DMS 273 (cell line): ENCODE results near the gene PTPDC1.

Source experiments
- DNase-seq: peaks from one replicate; lab custom pipeline; 2025; ENCODE audit not compliant: unreplicated experiment; lab: John Stamatoyannopoulos, UW

Gene PTPDC1, protein sequence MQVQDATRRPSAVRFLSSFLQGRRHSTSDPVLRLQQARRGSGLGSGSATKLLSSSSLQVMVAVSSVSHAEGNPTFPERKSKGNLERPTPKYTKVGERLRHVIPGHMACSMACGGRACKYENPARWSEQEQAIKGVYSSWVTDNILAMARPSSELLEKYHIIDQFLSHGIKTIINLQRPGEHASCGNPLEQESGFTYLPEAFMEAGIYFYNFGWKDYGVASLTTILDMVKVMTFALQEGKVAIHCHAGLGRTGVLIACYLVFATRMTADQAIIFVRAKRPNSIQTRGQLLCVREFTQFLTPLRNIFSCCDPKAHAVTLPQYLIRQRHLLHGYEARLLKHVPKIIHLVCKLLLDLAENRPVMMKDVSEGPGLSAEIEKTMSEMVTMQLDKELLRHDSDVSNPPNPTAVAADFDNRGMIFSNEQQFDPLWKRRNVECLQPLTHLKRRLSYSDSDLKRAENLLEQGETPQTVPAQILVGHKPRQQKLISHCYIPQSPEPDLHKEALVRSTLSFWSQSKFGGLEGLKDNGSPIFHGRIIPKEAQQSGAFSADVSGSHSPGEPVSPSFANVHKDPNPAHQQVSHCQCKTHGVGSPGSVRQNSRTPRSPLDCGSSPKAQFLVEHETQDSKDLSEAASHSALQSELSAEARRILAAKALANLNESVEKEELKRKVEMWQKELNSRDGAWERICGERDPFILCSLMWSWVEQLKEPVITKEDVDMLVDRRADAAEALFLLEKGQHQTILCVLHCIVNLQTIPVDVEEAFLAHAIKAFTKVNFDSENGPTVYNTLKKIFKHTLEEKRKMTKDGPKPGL

DNA sequence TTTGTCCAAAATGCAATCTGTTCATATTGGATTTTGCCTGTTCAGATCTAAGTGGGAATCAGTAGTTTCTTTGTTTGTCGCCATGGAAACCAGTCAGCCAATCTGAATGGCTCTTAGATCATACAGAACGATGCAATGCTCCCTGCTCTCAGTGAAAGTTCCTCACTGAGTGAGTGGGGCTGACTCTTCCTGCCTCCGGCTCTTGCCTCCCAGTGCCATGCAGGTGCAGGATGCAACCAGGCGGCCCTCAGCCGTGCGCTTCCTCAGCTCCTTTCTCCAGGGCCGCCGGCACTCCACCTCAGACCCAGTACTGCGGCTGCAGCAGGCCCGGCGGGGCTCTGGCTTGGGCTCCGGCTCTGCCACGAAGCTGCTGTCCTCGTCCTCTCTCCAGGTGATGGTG is at the start of gene PTPDC1:
Gene PTPDC1 (plus strand): TSS at position 151 of the 400 bp plus-strand sequence. CDS start 67 bp downstream, at position 218.
- peak; percentile 60 for DNase-seq

GRCh38 chr9:94034511-94034910 is 49.8 kb upstream of the PTPDC1 start:
- DNase-seq: no peak

DNA sequence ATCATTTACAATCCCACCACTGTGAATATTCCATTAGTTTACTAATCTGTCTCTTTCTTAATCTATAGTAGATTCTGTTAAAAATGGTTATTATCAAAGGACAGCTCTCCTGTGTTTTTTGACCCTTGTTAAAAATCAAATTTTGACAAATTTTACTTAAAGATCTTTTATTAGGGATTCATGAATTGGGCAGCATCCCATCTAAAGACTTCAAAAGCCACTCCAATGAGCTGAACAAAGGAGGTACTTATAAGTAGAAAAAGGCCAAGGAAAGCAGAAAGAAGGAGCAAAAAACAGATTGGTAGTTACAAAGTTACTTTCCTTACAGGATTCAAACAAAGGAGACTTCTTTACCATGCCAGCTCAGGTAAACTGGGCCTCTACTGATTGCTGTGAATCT is 44.5 kb upstream of the PTPDC1 start:
- DNase-seq: no peak

DNA sequence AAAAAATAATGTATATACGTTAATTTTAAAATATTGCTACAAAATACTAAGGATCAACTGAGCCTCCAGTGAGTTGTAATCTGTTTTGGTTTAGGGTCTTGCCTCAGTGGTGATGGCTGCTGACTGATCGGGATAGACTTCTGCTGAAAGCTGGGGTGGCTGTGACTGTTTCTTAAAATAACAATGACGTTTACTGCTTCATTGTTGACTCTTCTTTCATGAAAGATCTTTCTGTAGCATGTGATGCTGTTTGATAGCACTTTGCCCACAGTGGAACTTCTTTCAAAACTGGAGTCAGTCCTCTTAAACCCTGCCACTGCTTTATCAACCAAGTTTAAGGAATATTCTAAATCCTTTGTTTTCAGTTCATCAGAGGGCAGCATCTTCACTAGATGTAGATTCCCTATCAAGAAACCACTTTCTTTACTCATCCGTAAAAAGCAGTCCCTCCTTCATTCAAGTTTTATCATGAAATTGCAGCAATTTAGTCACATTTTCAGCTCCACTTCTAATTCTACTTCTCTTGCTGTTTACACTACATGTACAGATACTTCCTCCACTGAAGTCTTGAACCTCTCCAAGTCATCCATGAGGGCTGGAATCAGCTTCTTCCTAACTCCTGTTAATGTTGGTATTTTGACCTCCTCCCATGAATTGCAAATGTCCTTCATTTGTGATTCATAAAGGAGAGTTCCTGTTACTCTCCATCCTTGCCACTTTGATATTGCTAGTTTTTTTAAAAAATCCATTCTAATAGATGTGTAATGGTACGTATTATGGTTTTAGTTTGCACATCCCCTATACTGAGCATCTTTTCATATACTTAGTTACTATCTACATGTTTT is 41.5 kb upstream of the PTPDC1 start:
- DNase-seq: no peak

GRCh38 chr9:94054716-94055115 is 29.5 kb upstream of the PTPDC1 start:
- DNase-seq: no peak

- DNase-seq: no peak
Observed at GRCh38 chr9:94056442-94056974, 27.8 kb upstream of the PTPDC1 start.

GRCh38 chr9:94057918-94058317 is 26.3 kb upstream of the PTPDC1 start:
- DNase-seq: no peak

DNA sequence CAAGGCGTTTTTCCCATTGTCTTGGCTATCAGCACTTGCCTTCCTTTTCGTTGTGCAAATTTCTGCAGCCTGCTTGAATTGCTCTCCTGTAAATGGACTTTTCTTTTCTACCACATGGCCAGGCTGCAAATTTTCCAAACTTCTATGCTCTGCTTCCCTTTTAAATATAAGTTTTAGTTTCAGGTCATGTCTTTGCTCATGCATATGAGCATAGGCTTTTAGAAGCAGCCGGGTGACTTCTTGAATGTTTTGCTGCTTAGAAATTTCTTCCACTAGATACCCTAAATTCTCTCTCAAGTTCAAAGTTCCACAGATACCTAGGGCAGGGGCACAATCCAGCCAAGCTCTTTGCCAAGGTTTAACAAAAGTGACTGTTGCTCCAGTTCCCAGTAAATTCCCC is 22.4 kb upstream of the PTPDC1 start:
- no peak for DNase-seq

GRCh38 chr9:94065535-94065961 is 18.7 kb upstream of the PTPDC1 start:
- peak; percentile 89 for DNase-seq

DNA sequence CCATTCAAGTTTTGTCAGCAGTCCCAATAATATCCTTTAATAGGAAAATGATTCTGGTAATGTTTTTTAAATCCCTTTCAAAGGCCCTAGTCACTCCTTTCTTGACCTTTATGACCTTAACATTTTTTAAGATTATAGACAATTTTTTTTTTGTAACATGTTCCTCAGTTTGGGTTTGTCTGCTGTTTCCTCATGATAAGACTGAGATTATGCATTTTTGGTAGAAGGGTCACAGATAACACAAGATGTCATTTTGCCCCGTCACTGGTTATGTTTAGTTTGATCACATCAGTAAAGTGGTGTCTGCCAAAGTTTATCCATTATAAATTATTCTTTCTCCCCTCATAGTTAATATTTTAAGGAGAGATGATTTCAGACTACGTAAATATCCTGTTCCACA is 16.0 kb upstream of the PTPDC1 start:
- DNase-seq: no peak

- DNase-seq: no peak
Observed at GRCh38 chr9:94076557-94076956, 7.7 kb upstream of the PTPDC1 start.

DNA sequence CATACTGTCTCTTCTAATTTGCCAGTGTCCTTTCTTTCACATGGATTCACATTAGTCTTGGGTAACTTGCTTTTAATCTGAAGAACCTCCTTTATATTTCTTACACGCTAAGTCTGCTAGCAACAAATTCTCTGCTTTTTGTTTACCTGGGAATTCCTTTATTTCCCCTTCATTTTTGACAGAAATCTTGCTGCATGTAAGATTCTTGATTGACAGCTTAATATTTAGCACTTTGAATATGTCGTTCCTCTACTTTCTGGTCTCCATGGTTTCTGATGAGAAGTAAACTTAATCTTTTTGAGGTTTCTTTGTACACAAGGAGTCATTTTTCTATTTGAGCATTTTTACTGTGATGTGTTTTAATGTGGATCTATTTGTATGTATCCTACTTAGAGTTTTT is 6.2 kb upstream of the PTPDC1 start:
- no peak for DNase-seq

DNA sequence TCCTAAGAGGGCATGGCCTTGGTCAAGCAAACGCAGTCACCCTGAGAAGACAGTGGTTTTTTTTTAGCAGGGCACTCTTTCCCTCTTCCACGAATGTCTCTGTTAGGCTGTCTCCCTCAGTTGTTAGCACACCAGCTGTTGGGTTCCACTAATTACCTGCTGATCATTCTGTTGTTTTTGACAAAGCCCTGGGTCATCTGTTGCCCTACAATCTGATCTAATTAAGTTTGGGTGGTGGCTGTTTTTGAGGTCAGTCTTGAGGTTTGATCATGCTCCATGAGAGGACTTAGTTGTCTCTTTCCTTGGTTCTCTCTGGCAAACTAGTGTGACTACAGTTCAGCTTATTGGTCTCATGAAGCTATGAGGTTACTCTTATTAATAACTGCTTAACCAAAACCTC is 5.0 kb upstream of the PTPDC1 start:
- peak; percentile 75 for DNase-seq

DNA sequence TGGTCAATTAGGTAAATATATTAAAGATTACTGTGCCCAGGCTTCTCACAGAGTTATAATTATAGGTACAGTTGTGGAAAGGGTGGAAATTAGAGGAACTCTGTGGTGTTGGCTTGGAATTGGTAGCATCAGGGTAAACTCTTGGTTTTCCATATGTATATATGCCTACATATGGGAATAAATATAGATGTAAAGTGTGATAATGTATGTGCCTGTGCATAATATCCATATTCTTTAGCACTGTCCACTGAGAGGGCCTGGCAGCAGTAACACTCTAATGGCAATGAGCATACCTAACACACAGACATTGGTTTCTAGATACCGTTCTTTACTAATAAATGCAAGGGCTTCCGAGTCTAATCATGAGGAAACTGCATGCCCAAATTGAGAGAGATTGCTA is 4.0 kb upstream of the PTPDC1 start:
- DNase-seq: no peak

DNA sequence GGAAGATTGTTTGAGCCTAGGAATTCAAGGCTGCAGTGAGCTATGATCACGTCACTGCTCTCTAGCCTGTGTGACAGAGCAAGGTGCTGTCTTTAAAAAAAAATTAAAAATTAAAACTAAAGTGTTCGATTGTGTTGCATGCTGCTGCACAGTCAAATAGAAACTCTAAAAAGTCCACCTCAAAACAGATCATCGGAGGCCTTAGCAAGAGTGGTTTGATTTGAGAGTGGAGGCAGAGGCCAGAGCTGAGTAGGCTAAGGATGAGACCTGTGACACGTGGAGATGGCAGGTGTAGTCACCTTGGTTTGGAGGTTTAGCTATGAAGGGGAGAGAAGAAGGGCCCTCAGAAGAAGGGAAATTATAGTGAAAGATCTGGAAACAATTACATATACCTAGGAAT is 2.8 kb upstream of the PTPDC1 start:
- no peak for DNase-seq

GRCh38 chr9:94081864-94082463 is 2.3 kb upstream of the PTPDC1 start:
- DNase-seq: no peak

DNA sequence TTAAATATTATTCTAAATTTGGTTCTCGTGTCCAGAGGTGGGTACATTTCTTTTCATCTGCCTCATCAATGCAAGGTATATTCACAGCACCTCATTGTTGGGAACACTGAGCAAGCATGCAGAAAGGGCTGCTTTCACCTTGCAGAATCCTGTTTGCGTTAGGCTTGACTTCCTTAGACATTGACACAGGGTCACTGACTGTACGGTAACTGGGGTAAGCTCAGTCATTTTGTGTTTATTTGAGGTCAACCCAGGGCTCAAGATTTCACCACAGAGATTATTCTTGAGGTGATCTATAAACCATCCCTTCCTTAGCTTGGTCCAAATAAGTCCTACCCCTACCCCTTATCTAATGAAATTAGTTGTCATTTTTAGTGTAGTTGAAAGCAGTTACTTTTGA is 1.7 kb upstream of the PTPDC1 start:
- DNase-seq: no peak

- no peak for DNase-seq
Observed at GRCh38 chr9:94082956-94083355, 1.3 kb upstream of the PTPDC1 start.

DNA sequence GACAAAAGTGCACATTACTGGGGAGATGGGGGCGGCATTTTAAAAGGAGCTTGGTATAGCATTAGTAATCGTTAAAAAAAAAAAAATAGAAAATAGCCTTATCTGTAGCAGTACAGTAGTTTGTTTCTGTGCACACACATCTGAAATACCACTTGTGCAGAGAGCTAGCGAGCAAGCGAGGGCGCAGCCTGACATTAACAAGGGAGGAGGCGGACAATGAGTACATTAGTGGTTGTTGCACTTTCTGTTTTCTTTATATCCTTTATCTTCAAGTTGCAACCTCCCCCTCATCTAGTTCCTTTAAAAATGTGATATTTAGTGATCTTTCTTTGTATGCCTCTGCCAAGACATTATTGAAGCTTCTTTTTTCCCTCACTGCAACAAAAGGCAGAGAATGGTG is 880 bp upstream of the PTPDC1 start:
- DNase-seq: no peak

DNA sequence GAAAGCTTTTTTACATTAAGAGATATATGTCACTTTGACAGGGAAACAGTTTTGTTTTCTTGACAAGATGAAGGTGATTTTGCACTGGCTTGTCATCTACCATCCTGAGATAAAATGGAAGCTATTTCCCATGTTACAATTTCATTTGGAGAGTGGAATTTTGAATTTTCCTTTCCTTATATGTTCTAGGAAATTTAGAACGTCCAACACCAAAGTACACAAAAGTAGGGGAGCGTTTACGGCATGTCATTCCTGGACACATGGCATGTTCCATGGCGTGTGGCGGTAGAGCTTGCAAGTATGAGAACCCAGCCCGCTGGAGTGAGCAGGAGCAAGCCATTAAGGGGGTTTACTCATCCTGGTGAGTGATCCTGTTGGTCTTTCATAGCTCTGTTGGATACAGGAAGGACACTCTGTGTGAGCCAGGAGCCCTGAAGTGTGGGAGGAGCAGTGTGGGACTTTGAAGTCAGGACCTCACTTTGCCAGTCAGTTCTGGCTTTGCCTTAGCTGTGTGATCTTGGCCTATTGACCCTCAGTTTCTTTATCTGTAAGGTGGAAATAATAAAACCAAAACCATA is 887 bp downstream of the PTPDC1 start:
- DNase-seq: no peak
